Stomach smooth muscle (tissue), 2 donors: Measurements from ENCODE around the gene MEA1.

Source experiments
- H3K27ac ChIP-seq: one replicate; pipeline ENCODE4 v1.7.0; 2013; ENCODE audit warnings: mild to moderate bottlenecking, low read length, inconsistent platforms
- H3K27me3 ChIP-seq, 2 donors: one replicate each; pipeline ENCODE4 v1.7.0; 2013; ENCODE audit warnings: low read length in 2 of 2; ENCODE audit not compliant: insufficient read depth in 2 of 2, control insufficient read depth in 1 of 2
- H3K36me3 ChIP-seq, 2 donors: one replicate each; pipeline ENCODE4 v1.7.0; 2013; ENCODE audit warnings: low read length in 2 of 2; ENCODE audit not compliant: control insufficient read depth in 2 of 2, insufficient read depth in 2 of 2
- H3K4me1 ChIP-seq: one replicate; pipeline ENCODE4 v1.7.0; 2013; ENCODE audit warnings: low read length; ENCODE audit not compliant: control insufficient read depth, insufficient read depth
- H3K4me3 ChIP-seq, 2 donors: one replicate each; pipeline ENCODE4 v1.7.0; 2013; ENCODE audit warnings: low read length in 2 of 2
- H3K9ac ChIP-seq, 2 donors: one replicate each; pipeline ENCODE4 v1.7.0; 2013; ENCODE audit warnings: low read length in 2 of 2, mild to moderate bottlenecking in 1 of 2
- H3K9me3 ChIP-seq, 2 donors: one replicate each; pipeline ENCODE4 v1.7.0; 2013; ENCODE audit warnings: low read length in 2 of 2; ENCODE audit not compliant: control insufficient read depth in 2 of 2
- donor health status: healthy.
- donor health status: Pancreatic carcinoma.

MEA1 gene

DNA sequence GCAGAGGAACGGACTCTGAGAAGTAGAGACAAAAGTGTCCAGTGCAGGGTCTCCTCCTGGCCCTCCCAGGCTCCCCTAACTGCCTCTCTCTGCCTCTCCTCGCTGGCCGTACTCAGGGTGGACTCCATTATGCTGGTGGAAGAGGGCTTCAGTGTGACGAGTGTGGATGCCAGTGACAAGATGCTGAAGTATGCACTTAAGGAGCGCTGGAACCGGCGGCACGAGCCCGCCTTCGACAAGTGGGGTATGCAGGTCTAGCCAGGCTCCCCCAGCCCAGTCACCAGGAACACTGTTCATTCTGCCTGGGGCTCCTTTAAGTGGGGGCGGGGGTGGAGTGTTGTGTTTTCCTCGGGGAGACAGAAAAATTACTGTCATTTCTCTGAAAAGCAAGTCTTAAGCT is 51.6 kb downstream of the MEA1 start:
- H3K4me1 ChIP-seq = peaks cover 16% of the 10 kb centered on the region
- H3K9ac ChIP-seq = no peak overlapping the region
- no peak overlapping the region for H3K27ac ChIP-seq
- H3K36me3 ChIP-seq = peaks cover 11 to 20% of the 10 kb centered on the region in 2 donors
- H3K27me3 ChIP-seq = no peaks in the 10 kb centered on the region
- H3K9me3 ChIP-seq = no peaks in the 10 kb centered on the region
- no peak overlapping the region for H3K4me3 ChIP-seq
